Measurements from ENCODE around the gene FASLG.

DNA sequence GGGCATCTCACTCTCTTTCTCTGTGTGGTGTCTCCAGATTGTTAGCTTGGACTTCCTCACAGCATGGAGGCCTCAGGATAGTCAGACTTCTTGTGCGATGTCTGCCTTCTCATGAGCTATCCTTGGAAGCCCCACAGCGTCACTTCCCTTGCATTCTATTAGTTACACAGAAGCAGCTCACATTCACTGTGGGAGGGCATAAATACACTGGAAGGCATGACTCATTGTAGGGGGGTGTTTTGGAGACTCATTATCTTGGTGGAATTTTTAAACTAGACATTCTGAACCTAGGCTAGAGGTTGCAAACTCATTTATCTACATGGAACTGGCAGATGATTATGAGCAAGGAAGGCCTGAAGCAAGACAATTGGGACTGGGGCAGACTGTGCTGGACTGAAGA, 21.4 kb upstream of the FASLG start:
- TF ChIP-seq EZH2 (IDR thresholded peaks at IDR 0.05; ENCODE audit: borderline replicate concordance, low read depth, low read length, severe bottlenecking): no peak
- TF ChIP-seq, protein P1, sequence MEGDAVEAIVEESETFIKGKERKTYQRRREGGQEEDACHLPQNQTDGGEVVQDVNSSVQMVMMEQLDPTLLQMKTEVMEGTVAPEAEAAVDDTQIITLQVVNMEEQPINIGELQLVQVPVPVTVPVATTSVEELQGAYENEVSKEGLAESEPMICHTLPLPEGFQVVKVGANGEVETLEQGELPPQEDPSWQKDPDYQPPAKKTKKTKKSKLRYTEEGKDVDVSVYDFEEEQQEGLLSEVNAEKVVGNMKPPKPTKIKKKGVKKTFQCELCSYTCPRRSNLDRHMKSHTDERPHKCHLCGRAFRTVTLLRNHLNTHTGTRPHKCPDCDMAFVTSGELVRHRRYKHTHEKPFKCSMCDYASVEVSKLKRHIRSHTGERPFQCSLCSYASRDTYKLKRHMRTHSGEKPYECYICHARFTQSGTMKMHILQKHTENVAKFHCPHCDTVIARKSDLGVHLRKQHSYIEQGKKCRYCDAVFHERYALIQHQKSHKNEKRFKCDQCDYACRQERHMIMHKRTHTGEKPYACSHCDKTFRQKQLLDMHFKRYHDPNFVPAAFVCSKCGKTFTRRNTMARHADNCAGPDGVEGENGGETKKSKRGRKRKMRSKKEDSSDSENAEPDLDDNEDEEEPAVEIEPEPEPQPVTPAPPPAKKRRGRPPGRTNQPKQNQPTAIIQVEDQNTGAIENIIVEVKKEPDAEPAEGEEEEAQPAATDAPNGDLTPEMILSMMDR (IDR thresholded peaks at IDR 0.05; ENCODE audit: borderline replicate concordance, extremely low read depth, low read length, poor library complexity, severe bottlenecking): no peak
